ENCODE results near the gene CNNM3.

CNNM3 gene

DNA sequence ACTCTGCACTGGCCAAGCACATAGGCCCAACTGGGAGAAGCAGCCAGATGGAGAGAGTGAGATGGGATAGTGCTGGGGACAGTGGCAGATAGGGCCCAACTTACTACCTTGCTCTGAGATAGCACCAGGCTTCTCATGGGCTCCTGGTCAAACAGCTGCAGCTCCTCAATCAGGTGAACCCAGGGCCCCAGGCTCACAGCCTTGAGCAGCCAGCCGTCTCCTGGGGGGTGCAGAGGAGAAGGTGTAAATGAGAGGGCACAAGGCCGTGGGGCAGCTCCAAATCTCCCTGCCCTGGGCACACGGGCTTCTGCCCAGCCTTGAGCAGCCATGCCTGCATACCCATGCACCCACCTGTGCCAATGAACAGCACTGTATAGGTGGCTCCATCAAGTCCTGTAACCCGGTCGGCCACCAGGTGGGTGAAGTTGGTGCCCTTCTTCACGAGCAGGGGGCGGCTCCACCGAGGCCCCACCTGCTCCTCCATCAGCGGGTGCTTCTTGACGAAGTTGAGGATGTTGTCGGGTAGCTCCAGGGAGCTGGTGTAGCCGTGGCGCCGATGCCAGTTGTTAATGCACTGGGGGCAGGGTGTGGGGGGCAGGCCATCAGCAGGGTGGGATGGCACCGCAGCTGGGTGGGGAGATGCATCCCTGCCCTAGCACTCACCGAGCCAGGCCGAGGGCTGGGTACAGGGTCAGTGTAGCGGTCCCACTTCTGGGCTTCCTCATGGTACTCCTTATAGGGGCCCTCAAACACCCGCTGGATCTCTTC, 47.7 kb downstream of the CNNM3 start:
- no CpG with 5 or more reads among the region's 19 CpGs for WGBS, 2 donors (ENCODE audit: extremely low coverage in 2 of 2, insufficient read length in 2 of 2, insufficient replicate concordance in 1 of 2)
- H3K4me3 ChIP-seq (ENCODE audit: low read length in 2 of 2) = no peak overlapping the region
- H2BK5ac ChIP-seq (ENCODE audit: low read length) = peak overlapping the region; percentile 19

DNA sequence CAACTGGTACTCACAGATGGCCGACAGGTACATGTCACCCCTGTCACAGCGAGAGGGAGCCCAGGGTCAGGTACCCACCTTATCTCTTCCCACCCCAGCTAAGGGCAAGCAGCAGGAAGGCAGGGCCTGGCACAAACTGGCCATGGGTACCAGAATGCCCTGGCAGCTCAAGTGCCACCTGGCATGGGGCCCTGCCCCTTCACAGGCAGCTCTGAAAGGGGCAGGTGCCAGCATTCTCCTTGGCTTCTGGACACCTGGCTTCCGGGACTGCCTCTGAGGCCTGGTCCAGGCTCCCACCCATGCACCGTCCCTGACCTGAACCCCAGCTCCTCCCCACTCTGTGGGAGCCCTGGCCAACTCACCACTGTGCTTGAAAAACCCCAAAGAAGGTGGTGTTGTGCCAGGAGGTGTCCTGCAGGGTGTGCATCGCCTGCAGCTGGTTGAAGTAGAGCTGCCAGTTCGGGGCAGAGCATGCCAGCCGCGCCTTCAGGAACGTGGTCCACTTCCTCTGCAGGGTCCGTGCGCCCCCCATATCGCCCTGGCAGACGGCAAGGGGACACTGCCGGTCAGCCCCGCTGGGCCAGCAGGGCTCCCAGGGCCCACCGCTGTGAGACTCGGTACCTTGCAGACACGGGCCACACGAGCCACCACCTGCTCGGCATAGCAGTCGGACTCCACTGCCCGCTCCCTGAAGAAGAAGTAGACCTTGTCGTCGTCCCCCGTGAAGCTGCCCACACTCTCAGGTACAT, 48.4 kb downstream of the CNNM3 start:
- no peak overlapping the region for H3K14ac ChIP-seq (ENCODE audit: low read length)
- peaks cover 64 to 76% of the 10 kb centered on the region in 2 donors for H3K36me3 ChIP-seq (replicated peaks in 1 of 2; ENCODE audit: control insufficient read depth in 2 of 2, insufficient read depth in 2 of 2, low read length in 2 of 2)
- H3K27me3 ChIP-seq (ENCODE audit: control insufficient read depth in 3 of 3, insufficient read depth in 3 of 3, low read depth in 1 of 3, low read length in 3 of 3) = no peaks in the 10 kb centered on the region
- H2BK12ac ChIP-seq (ENCODE audit: low read length) = no peak overlapping the region
- no peak overlapping the region for H4K91ac ChIP-seq (ENCODE audit: low read depth, low read length, poor library complexity)
- H3K27ac ChIP-seq (replicated peaks; ENCODE audit: low read length) = no peak overlapping the region
- no peak overlapping the region for H2AFZ ChIP-seq (ENCODE audit: low read length)
- H4K8ac ChIP-seq (ENCODE audit: low read depth, low read length) = no peak overlapping the region
- peak overlapping the region; percentile 19 for H2BK5ac ChIP-seq (ENCODE audit: low read length)
- H3K9ac ChIP-seq (ENCODE audit: low read depth, low read length, poor library complexity) = peak overlapping the region; percentile 60
- H3K18ac ChIP-seq (ENCODE audit: low read length) = no peak overlapping the region
- no peak overlapping the region for H2BK15ac ChIP-seq (ENCODE audit: low read length)
- H3K9me3 ChIP-seq (replicated peaks in 1 of 2; ENCODE audit: control insufficient read depth in 2 of 2, insufficient read depth in 1 of 2, low read depth in 1 of 2, low read length in 2 of 2) = no peaks in the 10 kb centered on the region
- WGBS, 2 donors (ENCODE audit: extremely low coverage in 2 of 2, insufficient read length in 2 of 2, insufficient replicate concordance in 1 of 2) = no CpG with 5 or more reads among the region's 25 CpGs
- DNase-seq (ENCODE audit: low spot score) = no peak
- peaks cover 38% of the 10 kb centered on the region for H3K79me1 ChIP-seq (ENCODE audit: low read depth, low read length)
- H3K4me1 ChIP-seq (ENCODE audit: control insufficient read depth in 2 of 2, insufficient read depth in 1 of 2, low read depth in 1 of 2, low read length in 2 of 2) = peaks cover 4 to 10% of the 10 kb centered on the region in 2 donors
- H3K4ac ChIP-seq (ENCODE audit: low read length) = peak overlapping the region; percentile 66
- no peak overlapping the region for H3K4me2 ChIP-seq (ENCODE audit: insufficient read depth, low read length, poor library complexity, severe bottlenecking)
- H2BK120ac ChIP-seq (ENCODE audit: low read depth, low read length) = no peak overlapping the region
- no peak overlapping the region for H3K4me3 ChIP-seq (ENCODE audit: low read length in 2 of 2)
- H3K23ac ChIP-seq (ENCODE audit: low read depth, low read length, poor library complexity) = peak overlapping the region; percentile 25
- no peak overlapping the region for H2AK5ac ChIP-seq (ENCODE audit: low read depth, low read length)

More for the DNA sequence above, 47.7 kb downstream of the CNNM3 start:
- peaks cover 9 to 12% of the 10 kb centered on the region in 2 donors for H3K4me1 ChIP-seq (ENCODE audit: control insufficient read depth in 2 of 2, insufficient read depth in 1 of 2, low read depth in 1 of 2, low read length in 2 of 2)
- H2AK5ac ChIP-seq (ENCODE audit: low read depth, low read length) = no peak overlapping the region
- no peak overlapping the region for H3K14ac ChIP-seq (ENCODE audit: low read length)
- no peak overlapping the region for H3K23ac ChIP-seq (ENCODE audit: low read depth, low read length, poor library complexity)
- no peaks in the 10 kb centered on the region for H3K27me3 ChIP-seq (ENCODE audit: control insufficient read depth in 3 of 3, insufficient read depth in 3 of 3, low read depth in 1 of 3, low read length in 3 of 3)
- peaks cover 64 to 76% of the 10 kb centered on the region in 2 donors for H3K36me3 ChIP-seq (replicated peaks in 1 of 2; ENCODE audit: control insufficient read depth in 2 of 2, insufficient read depth in 2 of 2, low read length in 2 of 2)
- H3K27ac ChIP-seq (replicated peaks; ENCODE audit: low read length) = no peak overlapping the region
- H2BK120ac ChIP-seq (ENCODE audit: low read depth, low read length) = no peak overlapping the region
- H3K4me2 ChIP-seq (ENCODE audit: insufficient read depth, low read length, poor library complexity, severe bottlenecking) = no peak overlapping the region
- H3K9ac ChIP-seq (ENCODE audit: low read depth, low read length, poor library complexity) = no peak overlapping the region
- no peak overlapping the region for H2BK12ac ChIP-seq (ENCODE audit: low read length)
- no peaks in the 10 kb centered on the region for H3K9me3 ChIP-seq (replicated peaks in 1 of 2; ENCODE audit: control insufficient read depth in 2 of 2, insufficient read depth in 1 of 2, low read depth in 1 of 2, low read length in 2 of 2)
- no peak overlapping the region for H4K8ac ChIP-seq (ENCODE audit: low read depth, low read length)
- H2AFZ ChIP-seq (ENCODE audit: low read length) = no peak overlapping the region
- H3K79me1 ChIP-seq (ENCODE audit: low read depth, low read length) = peaks cover 37% of the 10 kb centered on the region
- no peak overlapping the region for H3K18ac ChIP-seq (ENCODE audit: low read length)
- H4K91ac ChIP-seq (ENCODE audit: low read depth, low read length, poor library complexity) = no peak overlapping the region
- H3K4ac ChIP-seq (ENCODE audit: low read length) = no peak overlapping the region
- no peak for DNase-seq (ENCODE audit: low spot score)
- H2BK15ac ChIP-seq (ENCODE audit: low read length) = no peak overlapping the region

GRCh38 chr2:96865654-96866053, 49.6 kb downstream of the CNNM3 start:
- Histone ChIP-seq H4K91ac (ENCODE audit: low read depth, low read length, poor library complexity) (no peak overlapping the region), H3K14ac (ENCODE audit: low read length) (no peak overlapping the region), H3K27ac (replicated peaks; ENCODE audit: low read length) (no peak overlapping the region), H2BK12ac (ENCODE audit: low read length) (no peak overlapping the region), H2AFZ (ENCODE audit: low read length) (no peak overlapping the region), H3K4me1 (ENCODE audit: control insufficient read depth in 2 of 2, insufficient read depth in 1 of 2, low read depth in 1 of 2, low read length in 2 of 2) (peaks cover 7 to 14% of the 10 kb centered on the region in 2 donors), H3K9me3 (replicated peaks in 1 of 2; ENCODE audit: control insufficient read depth in 2 of 2, insufficient read depth in 1 of 2, low read depth in 1 of 2, low read length in 2 of 2) (no peaks in the 10 kb centered on the region), H3K18ac (ENCODE audit: low read length) (no peak overlapping the region), H3K79me1 (ENCODE audit: low read depth, low read length) (peaks cover 41% of the 10 kb centered on the region), H2BK120ac (ENCODE audit: low read depth, low read length) (no peak overlapping the region), H2AK5ac (ENCODE audit: low read depth, low read length) (no peak overlapping the region), H2BK15ac (ENCODE audit: low read length) (no peak overlapping the region), H2BK5ac (ENCODE audit: low read length) (no peak overlapping the region), H3K9ac (ENCODE audit: low read depth, low read length, poor library complexity) (peak overlapping the region; percentile 72), H3K4me3 (ENCODE audit: low read length in 2 of 2) (no peak overlapping the region), H3K36me3 (replicated peaks in 1 of 2; ENCODE audit: control insufficient read depth in 2 of 2, insufficient read depth in 2 of 2, low read length in 2 of 2) (peaks cover 58 to 68% of the 10 kb centered on the region in 2 donors), H3K27me3 (ENCODE audit: control insufficient read depth in 3 of 3, insufficient read depth in 3 of 3, low read depth in 1 of 3, low read length in 3 of 3) (no peaks in the 10 kb centered on the region), H3K4ac (ENCODE audit: low read length) (no peak overlapping the region), H4K8ac (ENCODE audit: low read depth, low read length) (no peak overlapping the region), H3K23ac (ENCODE audit: low read depth, low read length, poor library complexity) (no peak overlapping the region), H3K4me2 (ENCODE audit: insufficient read depth, low read length, poor library complexity, severe bottlenecking) (no peak overlapping the region)
- DNase-seq (ENCODE audit: low spot score) = no peak
- WGBS, 2 donors (ENCODE audit: extremely low coverage in 2 of 2, insufficient read length in 2 of 2, insufficient replicate concordance in 1 of 2) = no CpG with 5 or more reads among the region's 16 CpGs

DNA sequence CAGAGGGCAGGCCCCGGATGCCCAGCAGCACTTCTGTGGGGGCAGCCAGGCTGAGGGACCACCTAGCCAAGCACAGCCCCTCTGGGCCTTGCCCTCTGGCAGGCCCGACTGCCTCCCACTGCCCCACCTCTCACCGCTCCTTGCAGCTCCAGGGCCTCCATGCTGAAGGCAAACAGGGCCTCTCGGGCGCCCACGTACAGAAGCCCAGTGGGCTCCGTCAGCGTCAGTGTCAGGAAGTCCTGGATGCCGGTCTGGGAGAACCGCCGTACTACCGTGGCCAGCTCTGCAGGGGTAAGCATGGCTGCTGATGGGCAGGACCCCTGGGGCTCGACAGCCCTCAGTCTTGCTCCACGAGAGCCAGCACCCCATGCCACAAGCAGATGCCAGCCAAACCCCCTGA, 50.1 kb downstream of the CNNM3 start:
- H3K4me3 ChIP-seq (ENCODE audit: low read length in 2 of 2) = no peak overlapping the region
- H3K27me3 ChIP-seq (ENCODE audit: control insufficient read depth in 3 of 3, insufficient read depth in 3 of 3, low read depth in 1 of 3, low read length in 3 of 3) = no peaks in the 10 kb centered on the region
- peaks cover 41% of the 10 kb centered on the region for H3K79me1 ChIP-seq (ENCODE audit: low read depth, low read length)
- no peak overlapping the region for H2BK15ac ChIP-seq (ENCODE audit: low read length)
- H3K4me1 ChIP-seq (ENCODE audit: control insufficient read depth in 2 of 2, insufficient read depth in 1 of 2, low read depth in 1 of 2, low read length in 2 of 2) = peaks cover 9 to 16% of the 10 kb centered on the region in 2 donors
- H4K91ac ChIP-seq (ENCODE audit: low read depth, low read length, poor library complexity) = no peak overlapping the region
- H2BK5ac ChIP-seq (ENCODE audit: low read length) = peak overlapping the region; percentile 68
- peak overlapping the region; percentile 97 for H4K8ac ChIP-seq (ENCODE audit: low read depth, low read length)
- no peak overlapping the region for H3K14ac ChIP-seq (ENCODE audit: low read length)
- H2BK120ac ChIP-seq (ENCODE audit: low read depth, low read length) = no peak overlapping the region
- no peak for DNase-seq (ENCODE audit: low spot score)
- H3K4ac ChIP-seq (ENCODE audit: low read length) = no peak overlapping the region
- no peak overlapping the region for H2AFZ ChIP-seq (ENCODE audit: low read length)
- WGBS, 2 donors (ENCODE audit: extremely low coverage in 2 of 2, insufficient read length in 2 of 2, insufficient replicate concordance in 1 of 2) = no CpG with 5 or more reads among the region's 14 CpGs
- no peak overlapping the region for H3K27ac ChIP-seq (replicated peaks; ENCODE audit: low read length)
- no peak overlapping the region for H2BK12ac ChIP-seq (ENCODE audit: low read length)
- H3K9ac ChIP-seq (ENCODE audit: low read depth, low read length, poor library complexity) = peak overlapping the region; percentile 60
- H3K18ac ChIP-seq (ENCODE audit: low read length) = no peak overlapping the region
- no peak overlapping the region for H2AK5ac ChIP-seq (ENCODE audit: low read depth, low read length)
- no peaks in the 10 kb centered on the region for H3K9me3 ChIP-seq (replicated peaks in 1 of 2; ENCODE audit: control insufficient read depth in 2 of 2, insufficient read depth in 1 of 2, low read depth in 1 of 2, low read length in 2 of 2)
- peaks cover 57 to 63% of the 10 kb centered on the region in 2 donors for H3K36me3 ChIP-seq (replicated peaks in 1 of 2; ENCODE audit: control insufficient read depth in 2 of 2, insufficient read depth in 2 of 2, low read length in 2 of 2)
- no peak overlapping the region for H3K4me2 ChIP-seq (ENCODE audit: insufficient read depth, low read length, poor library complexity, severe bottlenecking)
- no peak overlapping the region for H3K23ac ChIP-seq (ENCODE audit: low read depth, low read length, poor library complexity)
